Daoy (cell line): ENCODE measurements around the gene LRRC2. TPM values are rescaled to one million over a fixed set of nuclear protein-coding genes. Genes with fewer than 3 reads are reported as not detected.
"Not testable (repeated sequence)": the region's sequence is repeated elsewhere in the genome, so short reads cannot be mapped to it uniquely, and the experiment has no call there.

ENCODE experiments used
- DNase-seq: peaks from one replicate; pipeline ENCODE4 v3.0.0-alpha.2; 2015; ENCODE audit warnings: low read depth
- total RNA-seq: library from RNA; depleted of rRNA; stranded (reverse); fragments of >200 nt; shearing (Covaris generic); gene quantifications from 2 replicates; pipeline ENCODE4 v1.2.3, GENCODE V29; 2014

LRRC2 gene
- total RNA-seq, 1 experiment from 2014 or later = 0.40 TPM

DNA sequence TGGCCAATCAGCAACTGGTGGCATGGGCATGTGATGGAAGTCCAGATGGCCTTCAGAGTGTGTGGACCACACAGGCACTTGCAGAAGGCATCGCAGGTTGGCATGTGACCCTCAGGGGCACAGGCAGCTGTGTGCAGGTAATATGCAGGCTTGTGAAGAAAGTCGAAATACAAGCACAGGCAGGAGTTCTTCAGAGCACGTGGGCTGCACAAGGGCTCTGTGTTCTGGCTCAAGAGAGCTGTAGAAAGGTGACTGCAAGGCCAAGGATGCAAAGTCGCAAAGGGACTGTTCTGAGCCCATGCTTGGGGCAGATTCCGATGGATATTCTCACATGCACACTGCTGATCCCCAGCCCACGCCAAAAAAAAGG lies 8.3 kb downstream of the LRRC2 start:
- no peak for DNase-seq

DNA sequence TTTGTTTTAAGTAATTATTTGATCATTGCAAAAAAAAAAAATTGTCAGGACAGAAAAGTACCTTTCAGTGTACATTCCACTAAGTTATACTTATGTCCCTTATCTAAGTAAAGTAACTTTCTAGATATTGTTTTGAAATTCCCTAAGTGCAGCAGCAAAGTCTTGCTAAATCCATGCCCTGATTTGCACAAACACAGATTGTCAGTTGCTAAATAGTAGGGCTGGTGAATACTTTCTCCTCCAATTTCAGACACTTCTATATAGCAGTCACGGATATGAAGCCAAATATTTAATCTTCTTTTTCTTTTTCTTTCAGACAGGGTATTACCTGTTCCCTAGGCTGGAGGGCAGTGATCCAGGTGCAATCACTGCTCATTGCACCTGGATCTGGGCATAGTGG lies 12.9 kb downstream of the LRRC2 start:
- no peak for DNase-seq

DNA sequence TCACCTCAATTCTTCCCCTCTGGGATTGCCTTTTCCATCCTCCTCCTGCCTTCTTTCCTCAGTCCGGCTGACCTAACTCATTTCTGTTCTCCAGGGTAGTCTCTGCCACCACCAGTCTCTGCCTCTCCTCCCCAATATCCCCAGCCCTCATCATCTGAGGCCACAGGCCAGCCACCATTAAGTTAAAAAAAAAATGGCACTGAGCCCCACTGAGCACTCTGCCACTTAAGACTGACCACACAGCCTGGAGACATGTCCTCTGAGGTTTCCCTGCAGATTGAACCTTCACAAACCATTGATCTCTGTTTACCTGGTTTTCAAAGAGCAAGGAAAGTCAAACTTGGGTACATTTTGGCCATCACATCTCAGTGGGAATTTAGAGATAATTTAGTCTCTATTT lies 13.6 kb downstream of the LRRC2 start:
- DNase-seq = no peak

DNA sequence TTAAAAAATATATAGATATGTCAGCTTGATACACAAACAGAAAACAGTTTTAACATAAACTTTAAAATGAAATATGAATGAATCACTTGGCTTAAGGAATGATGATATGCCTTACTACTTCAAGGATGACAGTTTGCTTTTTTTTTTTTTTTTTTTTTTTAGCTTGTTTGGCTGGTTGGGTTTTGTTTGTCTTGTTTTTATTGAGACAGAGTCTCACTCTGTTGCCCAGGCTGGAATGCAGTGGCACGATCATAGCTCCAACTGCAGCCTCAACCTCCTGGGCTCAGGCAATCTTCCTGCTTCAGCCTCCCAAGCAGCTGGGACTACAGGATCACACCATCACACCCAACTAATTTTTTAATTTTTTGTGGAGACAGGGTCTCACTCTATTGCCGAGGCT lies 14.5 kb downstream of the LRRC2 start:
- DNase-seq = no peak

DNA sequence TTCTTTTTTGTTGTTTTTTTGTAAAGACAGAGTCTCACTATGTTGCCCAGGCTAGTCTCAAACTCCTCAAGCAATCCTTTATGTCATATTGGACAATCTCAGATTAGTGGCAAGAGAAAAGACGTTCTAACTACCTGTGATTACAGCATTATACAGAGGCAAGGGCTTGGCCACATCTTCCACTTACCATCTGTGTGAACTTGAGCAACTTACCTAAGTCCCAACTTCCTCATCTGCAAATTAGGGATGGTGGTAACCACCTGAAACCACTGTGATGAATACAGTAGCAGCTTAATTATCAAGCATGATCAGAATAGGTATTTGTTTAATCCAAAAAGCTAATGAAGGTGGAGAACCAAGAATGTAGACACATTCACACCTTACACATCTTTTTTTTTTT lies 16.1 kb downstream of the LRRC2 start:
- DNase-seq = no peak

DNA sequence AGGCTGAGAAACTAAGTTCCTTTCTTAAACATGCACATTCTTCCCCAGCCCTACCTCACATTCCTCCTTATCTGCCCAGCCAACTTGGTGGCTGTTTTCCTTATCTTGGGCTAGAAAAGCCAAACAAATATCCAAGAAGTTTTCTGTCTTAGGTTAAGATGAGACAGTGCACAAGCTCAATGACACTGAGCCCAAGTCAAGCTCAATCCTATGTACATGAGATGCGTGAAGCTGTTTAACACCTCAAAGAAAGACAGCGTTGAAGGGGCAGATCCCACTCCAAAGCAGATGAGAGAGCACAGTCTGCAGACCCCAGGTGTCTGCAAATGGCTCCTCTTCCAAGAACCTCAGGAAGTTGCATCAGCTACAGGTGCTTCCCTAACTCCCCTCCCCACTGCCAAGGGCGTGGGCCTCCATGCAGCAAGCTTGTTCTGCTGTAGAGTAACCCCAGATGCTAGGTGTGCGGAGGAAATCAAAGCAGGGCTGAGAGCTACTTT lies 16.6 kb downstream of the LRRC2 start:
- DNase-seq = no peak

DNA sequence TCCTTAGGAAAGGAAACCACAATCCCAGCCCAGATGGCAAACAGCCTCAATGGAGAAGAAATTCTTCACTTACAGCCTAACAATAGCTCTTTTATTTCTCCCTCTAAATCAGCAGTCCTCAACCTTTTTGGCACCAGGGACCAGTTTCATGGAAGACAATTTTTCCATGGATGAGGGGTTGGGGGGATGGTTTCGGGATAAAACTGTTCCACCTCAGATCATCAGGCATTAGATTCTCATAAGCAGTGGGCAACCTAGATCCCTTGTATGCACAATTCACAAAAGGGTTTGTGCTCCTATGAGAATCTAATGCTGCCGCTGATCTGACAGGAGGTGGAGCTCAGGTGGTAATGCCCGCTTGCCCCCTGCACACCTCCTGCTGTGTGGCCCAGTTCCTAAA lies 17.5 kb downstream of the LRRC2 start:
- not testable (repeated sequence) for DNase-seq

DNA sequence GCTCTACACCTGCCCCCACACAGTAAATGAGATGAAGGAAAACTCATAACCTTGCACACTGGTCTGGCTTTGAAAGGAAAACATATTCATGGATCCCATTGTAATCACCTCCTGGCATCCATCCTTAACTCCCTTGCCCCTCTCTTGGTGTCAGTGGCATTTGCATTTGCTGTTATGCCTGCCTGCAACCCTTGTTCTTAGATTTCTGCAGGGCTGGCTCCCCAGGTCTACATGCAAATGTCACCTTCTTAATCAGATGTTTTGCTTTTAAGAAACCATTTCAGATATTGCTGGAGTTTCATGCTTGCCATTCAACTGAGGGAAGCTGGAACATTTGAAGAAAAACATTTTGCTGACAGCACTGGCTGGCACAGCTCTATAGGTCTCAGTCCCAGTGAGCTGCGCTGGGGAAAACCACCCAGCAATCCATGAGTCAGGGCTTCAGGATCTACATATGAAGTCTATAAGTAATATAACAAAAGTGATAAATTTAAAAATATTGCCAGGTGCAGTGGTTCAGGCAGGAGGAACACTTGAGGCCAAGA lies 19.1 kb downstream of the LRRC2 start:
- no peak for DNase-seq

DNA sequence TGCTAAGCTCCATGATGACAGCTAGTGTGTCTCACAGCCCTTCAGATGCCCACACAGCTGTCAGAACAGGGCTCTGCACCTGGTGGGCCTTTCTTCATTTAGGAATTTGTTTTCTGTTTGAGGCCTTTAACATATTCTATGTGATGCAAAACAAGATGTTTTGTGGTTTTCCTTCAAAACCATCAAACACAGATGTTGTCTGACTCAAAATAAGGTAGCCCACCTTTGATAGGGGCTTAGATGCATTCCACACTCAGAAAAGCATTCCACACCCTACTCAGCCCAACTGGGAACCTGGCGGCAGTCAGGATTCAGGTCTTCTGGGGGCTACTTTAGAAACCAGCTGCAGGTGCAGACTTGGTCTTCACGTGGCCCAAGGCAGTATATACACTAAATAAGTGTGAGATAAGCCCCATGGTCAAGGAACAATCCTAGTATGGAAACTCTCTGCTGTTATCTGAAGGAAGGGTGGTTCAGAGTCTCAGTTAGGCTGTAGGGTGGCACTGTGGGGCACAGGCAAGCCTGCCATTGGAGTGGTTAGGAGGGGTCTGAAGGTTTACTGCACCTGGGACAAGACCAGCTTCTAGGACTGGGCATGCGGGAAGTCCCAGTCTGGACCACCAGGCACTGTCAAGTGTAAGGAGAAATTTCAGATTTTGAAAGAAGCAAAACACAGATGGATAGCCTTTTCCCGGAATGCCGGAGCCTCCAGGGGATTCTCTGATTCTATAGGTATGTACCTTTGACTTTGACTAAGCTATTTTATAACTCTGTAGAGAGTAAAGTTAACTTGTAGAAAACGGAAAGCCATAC lies 20.1 kb downstream of the LRRC2 start:
- DNase-seq = no peak

DNA sequence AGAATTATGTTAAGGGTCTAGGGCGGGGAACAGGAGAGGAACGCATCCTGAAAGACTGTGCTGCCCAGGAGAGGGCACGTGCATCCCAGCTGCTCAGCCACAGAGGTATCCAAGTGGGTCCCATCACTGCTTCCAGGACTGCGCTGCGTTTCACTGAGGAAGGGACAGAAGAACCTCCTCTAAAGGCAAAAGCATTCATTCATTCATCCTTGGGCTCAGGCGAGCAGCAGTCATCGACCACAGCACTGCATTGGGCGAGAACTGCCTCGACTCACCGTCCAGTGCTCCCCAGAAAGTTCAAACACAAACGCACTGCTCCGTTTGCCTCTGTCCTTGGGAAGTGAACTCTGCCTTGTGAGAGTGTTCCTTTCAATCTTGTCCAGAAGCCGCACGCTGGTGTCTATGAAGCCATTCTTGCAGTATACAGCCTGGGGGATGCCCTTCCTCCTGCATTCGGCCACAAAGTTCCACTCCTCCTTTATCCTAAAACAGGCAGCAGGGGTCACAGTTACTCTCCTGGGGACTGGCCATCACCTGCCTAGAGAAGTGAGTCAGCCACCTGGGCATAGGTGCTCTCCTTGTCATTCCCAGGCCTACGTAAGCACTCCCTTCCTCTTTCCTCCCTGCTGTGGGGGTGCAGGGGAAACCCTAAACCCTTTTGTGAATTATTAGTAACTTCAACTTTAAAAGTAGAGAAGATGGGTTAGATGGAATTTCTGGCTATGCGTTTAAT lies 21.2 kb downstream of the LRRC2 start:
- DNase-seq = no peak

DNA sequence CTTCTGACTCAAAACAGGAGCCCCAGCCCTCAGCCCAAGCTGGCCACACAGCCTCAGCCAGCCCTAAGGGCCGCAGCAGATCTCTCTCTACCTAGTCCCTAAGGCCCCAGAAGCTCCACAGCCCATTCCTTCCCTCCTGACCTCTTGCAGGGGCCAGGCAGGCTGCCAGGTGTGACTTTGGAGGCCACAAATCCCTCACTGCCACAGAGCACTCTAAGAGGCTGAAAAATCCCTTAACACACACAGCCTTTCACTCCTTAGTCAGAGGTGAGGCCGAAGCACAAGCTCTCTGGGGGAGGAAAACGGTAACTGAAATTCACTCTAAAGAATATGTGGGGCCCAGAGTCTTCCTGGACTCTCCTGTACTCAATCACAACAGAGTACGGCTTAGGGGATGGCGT lies 23.3 kb downstream of the LRRC2 start:
- peak; percentile 33 for DNase-seq

DNA sequence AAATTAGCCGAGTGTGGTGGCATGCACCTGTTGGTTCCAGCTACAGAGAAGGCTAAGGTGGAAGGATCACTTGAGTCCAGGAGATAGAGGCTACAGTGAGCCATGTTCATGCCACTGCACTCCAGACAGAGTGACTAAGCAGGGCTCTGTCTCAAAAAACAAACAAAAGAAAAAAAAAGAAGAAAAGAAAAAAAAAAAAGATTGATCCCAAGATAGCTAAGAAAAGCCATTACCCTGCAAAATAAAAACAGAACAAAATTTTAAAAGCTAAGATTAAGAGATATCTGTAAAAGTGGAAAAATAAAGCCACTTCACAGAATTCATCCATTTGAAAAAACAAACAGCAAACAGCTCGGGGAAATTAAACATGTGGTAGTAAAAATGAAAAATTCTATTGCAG lies 23.8 kb downstream of the LRRC2 start:
- DNase-seq = no peak

DNA sequence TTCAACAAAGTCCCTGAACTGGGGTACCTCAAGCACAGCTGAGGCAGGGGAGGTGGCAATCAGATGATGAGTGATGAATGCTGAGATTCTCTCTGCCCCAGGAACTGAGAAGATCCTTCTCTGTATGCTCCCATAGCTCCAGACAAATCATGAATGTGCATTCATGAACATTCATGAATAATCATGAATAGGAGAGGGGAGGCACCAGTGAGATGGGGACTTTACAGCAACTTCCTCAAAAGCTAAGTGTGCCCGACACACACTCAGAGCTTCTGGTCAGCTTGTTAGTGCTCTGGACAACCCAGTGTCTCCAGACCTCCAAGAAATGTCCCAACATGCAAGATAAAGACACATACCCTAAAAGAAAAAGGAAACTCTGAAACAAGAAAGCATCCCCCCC lies 24.3 kb downstream of the LRRC2 start:
- no peak for DNase-seq

DNA sequence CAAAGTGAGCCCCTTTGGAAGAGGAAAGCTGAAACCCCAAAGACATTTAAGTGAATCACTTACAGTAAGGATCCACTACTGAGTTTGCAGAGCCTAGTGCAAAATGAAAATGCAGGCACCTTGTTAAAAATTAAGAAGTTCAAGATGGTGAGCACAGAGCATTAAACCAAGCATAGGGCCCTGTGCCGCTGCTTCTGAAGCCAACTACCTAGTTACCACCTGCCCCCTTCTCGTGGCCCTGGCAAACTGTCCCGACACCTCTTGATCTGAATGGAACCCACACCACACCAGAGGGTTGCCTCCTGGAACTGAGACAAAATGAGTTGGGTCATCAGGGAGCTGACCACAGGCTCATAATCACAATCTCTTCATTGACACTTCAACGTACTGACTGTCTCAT lies 25.6 kb downstream of the LRRC2 start:
- DNase-seq = no peak

DNA sequence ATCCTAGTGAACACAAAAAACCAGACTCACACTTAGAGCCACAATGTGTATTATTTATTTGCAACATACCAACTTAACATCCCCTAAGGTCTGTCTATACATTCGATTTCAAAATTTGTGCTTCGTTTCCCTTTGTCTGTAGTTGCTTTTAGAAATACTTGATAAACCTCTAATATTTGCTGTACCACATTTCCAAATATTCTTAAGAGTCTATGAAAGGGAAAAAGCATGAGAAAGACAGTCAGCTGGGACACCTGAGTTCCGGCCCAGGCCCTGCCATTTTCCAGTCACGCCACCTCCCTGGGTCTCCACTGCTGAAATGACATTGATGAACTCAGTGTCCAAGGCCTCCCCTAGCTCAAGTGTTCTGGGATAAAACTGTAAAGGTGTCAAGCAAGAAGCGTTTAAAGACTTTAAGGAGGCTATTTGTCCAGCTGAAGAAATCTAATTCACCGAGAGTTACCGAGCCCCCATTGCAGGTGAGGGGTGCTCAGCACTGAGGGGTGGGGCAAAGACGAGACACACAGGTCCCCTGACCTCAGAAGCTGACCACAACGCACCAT lies 26.6 kb downstream of the LRRC2 start:
- no peak for DNase-seq

DNA sequence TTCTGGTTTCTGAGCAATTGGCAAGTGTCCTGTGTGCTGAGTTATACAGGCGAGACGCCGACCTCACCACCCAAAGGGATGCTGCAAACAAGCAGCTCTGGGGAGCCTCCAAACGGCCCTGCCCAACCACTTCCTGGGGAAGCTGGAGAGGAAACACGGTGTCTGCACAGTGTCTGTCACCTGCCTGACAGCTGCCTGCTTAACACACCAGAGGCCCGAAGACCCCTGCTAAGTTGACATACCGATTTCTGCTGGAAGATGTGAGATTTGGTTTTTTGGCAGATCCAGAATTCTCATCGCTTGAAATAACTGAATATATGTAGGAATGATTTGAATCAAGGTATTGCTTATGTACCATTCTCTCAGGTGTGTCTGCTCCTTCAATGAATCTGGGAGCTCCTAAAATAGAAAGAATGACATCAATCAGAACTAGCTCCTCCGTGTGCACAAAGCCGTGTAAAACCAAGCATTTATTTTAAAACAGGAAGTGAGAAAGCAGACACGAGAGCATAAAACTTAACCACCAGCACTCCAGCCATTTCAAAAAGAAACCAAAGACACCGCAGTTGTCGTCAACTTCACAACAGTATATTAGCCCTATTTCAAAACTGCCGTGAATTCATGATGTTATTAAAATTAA lies 27.2 kb downstream of the LRRC2 start:
- peak; percentile 42 for DNase-seq

DNA sequence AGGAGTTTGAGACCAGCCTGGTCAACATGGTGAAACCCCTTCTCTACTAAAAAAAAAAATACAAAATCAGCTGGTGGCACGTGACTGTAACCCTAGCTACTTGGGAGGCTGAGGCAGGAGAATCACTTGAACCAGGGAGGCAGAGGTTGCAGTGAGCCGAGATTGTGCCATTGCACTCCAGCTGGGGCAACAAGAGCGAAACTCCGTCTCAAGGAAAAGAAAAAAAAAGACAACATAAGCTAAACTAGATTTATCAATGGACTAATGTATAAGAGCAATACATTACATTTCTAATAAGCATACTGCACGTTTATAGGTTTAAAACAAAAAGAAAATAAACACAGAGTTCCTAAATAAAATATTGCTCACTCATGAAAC lies 27.7 kb downstream of the LRRC2 start:
- not testable (repeated sequence) for DNase-seq

DNA sequence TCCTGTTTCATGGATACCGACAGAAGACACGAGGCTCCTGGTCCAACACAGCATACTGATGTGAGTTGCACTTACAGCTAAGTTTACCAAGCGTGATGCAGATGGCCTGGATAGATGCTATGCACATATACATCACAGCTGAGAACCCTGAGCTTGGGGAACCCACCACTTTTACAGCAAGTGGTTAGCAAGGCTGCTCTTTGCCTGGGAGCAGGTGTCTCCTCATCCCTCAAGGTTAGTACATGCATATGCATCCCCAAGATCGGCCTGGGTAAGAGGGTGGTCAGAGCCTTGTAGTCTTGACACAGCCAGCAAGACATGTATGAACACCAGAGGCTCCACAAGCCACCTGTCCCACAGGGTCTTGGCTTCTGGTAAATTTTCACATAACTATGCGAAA lies 28.3 kb downstream of the LRRC2 start:
- no peak for DNase-seq

DNA sequence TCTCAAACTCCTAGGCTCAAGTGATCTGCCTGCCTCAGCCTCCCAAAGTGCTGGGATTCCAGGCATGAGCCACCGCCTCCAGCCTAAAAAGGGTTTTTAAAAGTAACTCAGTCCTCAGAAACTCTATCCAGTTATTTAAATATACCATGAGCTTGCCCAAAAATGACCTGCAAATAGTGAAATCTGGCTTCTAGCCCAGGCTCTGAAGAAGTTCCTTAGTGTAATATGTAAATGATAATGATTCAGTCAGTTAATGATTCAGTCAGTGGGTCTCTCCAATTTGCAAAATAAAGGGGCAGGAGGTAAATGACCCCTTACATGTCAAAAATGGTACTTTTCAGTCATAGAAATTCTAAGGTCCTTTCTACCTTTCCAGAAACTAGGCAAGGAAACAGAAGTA lies 28.8 kb downstream of the LRRC2 start:
- DNase-seq = no peak

DNA sequence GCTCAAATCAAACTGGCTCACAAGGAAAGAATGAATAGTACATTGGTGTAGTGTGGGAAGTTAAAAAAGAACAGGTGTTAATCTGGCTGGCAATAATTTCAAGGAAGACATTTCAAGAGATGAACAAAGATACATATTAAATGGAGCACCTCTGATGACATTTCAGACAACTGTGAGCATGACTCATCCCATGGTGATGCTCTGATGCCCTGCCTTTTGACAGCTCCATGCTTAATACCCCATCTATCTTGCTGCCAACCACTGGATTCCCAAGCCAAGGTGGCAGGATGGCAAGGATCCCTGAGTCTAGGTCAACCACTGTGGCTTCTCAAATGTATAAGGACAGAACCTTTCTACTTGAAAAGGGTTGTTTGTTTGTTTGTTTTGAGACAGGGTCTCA lies 29.3 kb downstream of the LRRC2 start:
- no peak for DNase-seq

DNA sequence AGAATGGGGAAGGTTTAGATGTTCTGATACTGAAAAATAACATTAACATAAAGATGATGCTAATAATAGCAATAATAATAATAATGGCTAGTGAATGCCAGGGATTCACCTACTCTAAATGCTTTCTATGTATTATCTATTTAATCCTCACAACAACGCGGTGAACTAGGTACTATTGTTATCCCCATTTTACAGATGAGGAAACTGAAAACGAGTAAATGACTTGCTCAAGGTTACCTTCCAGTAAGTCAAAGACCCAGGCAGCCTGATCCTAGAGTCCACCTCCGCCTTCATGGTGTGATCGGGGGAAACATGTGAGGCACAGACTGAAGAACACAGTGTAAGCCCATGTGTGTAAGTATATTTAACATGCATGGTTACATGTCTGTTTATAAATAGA lies 30.4 kb downstream of the LRRC2 start:
- no peak for DNase-seq

DNA sequence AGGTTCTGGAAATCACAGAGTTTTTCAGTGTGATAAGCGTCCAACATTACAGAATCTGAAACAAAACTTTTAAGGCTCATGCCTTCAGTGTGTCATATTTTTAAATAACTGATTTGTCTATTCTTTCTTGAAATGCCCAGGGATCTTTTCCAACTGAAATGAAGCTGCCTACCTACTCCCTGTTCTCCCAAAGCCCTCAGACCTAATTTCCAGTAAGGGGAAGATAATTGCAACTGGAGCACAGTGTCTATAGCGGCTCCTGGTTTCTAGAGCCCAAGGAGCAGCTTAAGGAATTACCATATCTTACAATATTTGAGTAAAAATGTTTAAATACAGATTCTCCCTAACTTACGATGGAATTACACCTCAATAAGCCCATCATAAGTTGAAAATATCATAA lies 33.0 kb downstream of the LRRC2 start:
- DNase-seq = no peak
